HEK293 (cell line): ENCODE data around the gene KIF12.
A peak's percentile ranks its signal among the peaks of the same experiment; 100 is the strongest.

ENCODE experiments used
- CTCF ChIA-PET: fragments of 350-600 bp; formaldehyde crosslinking; extraction: SDS; loops from one replicate; lab custom pipeline; 2021; ENCODE audit warnings: antibody characterized with exemption; lab: Yijun Ruan, JAX
- POLR2A ChIA-PET: fragments of 300-600 bp; formaldehyde crosslinking; extraction: SDS; loops from one replicate; lab custom pipeline; 2020; ENCODE audit warnings: antibody characterized with exemption, inconsistent platforms; lab: Yijun Ruan, JAX
- H3K27ac ChIP-seq: fragments of 200-500 bp; sonication (Bioruptor generic); 2 replicates; pipeline ENCODE4 v1.5.1; 2014; ENCODE audit warnings: low read depth, low read length, control low read depth, inconsistent platforms; ENCODE audit errors: extremely low read depth
- H3K36me3 ChIP-seq, 2 experiments: fragments of 200-500 bp in 1 of 2; sonication (Bioruptor generic) in 1 of 2; 1 replicate in 1 of 2; 2 replicates in 1 of 2; pipeline ENCODE4 v1.5.1; 2014 to 2017; ENCODE audit warnings: inconsistent platforms in 2 of 2, low read length in 2 of 2; ENCODE audit not compliant: control insufficient read depth in 2 of 2, insufficient read depth in 1 of 2
- H3K4me1 ChIP-seq: fragments of 200-500 bp; sonication (Bioruptor generic); 2 replicates; pipeline ENCODE4 v1.5.1; 2014; ENCODE audit warnings: mild to moderate bottlenecking, low read length, inconsistent platforms; ENCODE audit not compliant: control insufficient read depth, insufficient read depth
- H3K4me3 ChIP-seq: 2 replicates; pipeline ENCODE4 v1.5.1; 2011; ENCODE audit warnings: low read depth, mild to moderate bottlenecking, control low read depth, low read length, moderate library complexity
- H3K9me3 ChIP-seq: fragments of 200-500 bp; sonication (Bioruptor generic); 2 replicates; pipeline ENCODE4 v1.5.1; 2014; ENCODE audit warnings: low read depth, low read length, inconsistent platforms; ENCODE audit not compliant: control insufficient read depth, insufficient read depth
- GLI4 ChIP-seq: fragments of 450-650 bp; formaldehyde crosslinking; IDR thresholded peaks from 2 replicates; pipeline ENCODE4 v1.5.1; 2016; ENCODE audit warnings: missing biosample characterization, missing genetic modification characterization
- GLIS1 ChIP-seq: fragments of 450-650 bp; formaldehyde crosslinking; IDR thresholded peaks from 2 replicates; pipeline ENCODE4 v1.5.1; 2016; ENCODE audit warnings: missing biosample characterization, missing genetic modification characterization
- PRDM1 ChIP-seq: fragments of 450-650 bp; formaldehyde crosslinking; IDR thresholded peaks from 2 replicates; pipeline ENCODE4; 2016; ENCODE audit warnings: missing biosample characterization, missing genetic modification characterization
- PRDM6 ChIP-seq: fragments of 450-650 bp; formaldehyde crosslinking; IDR thresholded peaks from 2 replicates; pipeline ENCODE4 v1.5.1; 2017; ENCODE audit warnings: missing biosample characterization, missing genetic modification characterization
- YY1 ChIP-seq: fragments of 450-650 bp; formaldehyde crosslinking; IDR thresholded peaks from 2 replicates; pipeline ENCODE4 v1.5.1; 2018; ENCODE audit warnings: missing biosample characterization, missing genetic modification characterization
- ZBTB6 ChIP-seq: fragments of 450-650 bp; formaldehyde crosslinking; IDR thresholded peaks from 2 replicates; pipeline ENCODE4 v1.5.1; 2017; ENCODE audit warnings: missing biosample characterization, missing genetic modification characterization
- ZFP37 ChIP-seq: fragments of 450-650 bp; formaldehyde crosslinking; IDR thresholded peaks from 2 replicates; pipeline ENCODE4 v1.5.1; 2016; ENCODE audit warnings: missing biosample characterization, missing genetic modification characterization
- ZNF112 ChIP-seq: fragments of 450-650 bp; formaldehyde crosslinking; IDR thresholded peaks from 2 replicates; pipeline ENCODE4 v1.5.0; 2017; ENCODE audit warnings: missing biosample characterization, missing genetic modification characterization
- ZNF121 ChIP-seq: fragments of 450-650 bp; formaldehyde crosslinking; IDR thresholded peaks from 2 replicates; pipeline ENCODE4 v1.5.1; 2016; ENCODE audit warnings: missing biosample characterization, missing genetic modification characterization
- ZNF146 ChIP-seq: fragments of 450-650 bp; formaldehyde crosslinking; IDR thresholded peaks from 2 replicates; pipeline ENCODE4 v1.5.1; 2016; ENCODE audit warnings: missing biosample characterization, missing genetic modification characterization
- ZNF239 ChIP-seq: fragments of 450-650 bp; formaldehyde crosslinking; IDR thresholded peaks from 2 replicates; pipeline ENCODE4 v1.5.1; 2016; ENCODE audit warnings: missing biosample characterization, missing genetic modification characterization
- ZNF292 ChIP-seq: fragments of 450-650 bp; formaldehyde crosslinking; IDR thresholded peaks from 2 replicates; pipeline ENCODE4 v1.5.1; 2016; ENCODE audit warnings: low read depth, missing biosample characterization, missing genetic modification characterization, borderline replicate concordance
- ZNF324 ChIP-seq: fragments of 450-650 bp; formaldehyde crosslinking; IDR thresholded peaks from 2 replicates; pipeline ENCODE4 v1.5.1; 2016; ENCODE audit warnings: missing biosample characterization, missing genetic modification characterization
- ZNF37A ChIP-seq: fragments of 450-650 bp; IDR thresholded peaks from 2 replicates; pipeline ENCODE4 v1.5.1; 2018; ENCODE audit warnings: missing biosample characterization, missing genetic modification characterization
- ZNF391 ChIP-seq: fragments of 450-650 bp; formaldehyde crosslinking; IDR thresholded peaks from 2 replicates; pipeline ENCODE4 v1.5.1; 2016; ENCODE audit warnings: low read depth, missing biosample characterization, missing genetic modification characterization, borderline replicate concordance
- ZNF510 ChIP-seq: fragments of 450-650 bp; formaldehyde crosslinking; IDR thresholded peaks from 2 replicates; pipeline ENCODE4 v1.5.1; 2018; ENCODE audit warnings: mild to moderate bottlenecking, missing genetic modification characterization, missing biosample characterization; ENCODE audit not compliant: insufficient replicate concordance
- ZNF629 ChIP-seq: fragments of 450-650 bp; formaldehyde crosslinking; IDR thresholded peaks from 2 replicates; pipeline ENCODE4 v1.5.1; 2017; ENCODE audit warnings: missing biosample characterization, missing genetic modification characterization
- ZNF677 ChIP-seq: fragments of 450-650 bp; IDR thresholded peaks from 2 replicates; pipeline ENCODE4 v1.5.0; 2018; ENCODE audit warnings: missing biosample characterization, mild to moderate bottlenecking, missing genetic modification characterization, moderate library complexity
- TF ChIP-seq, protein P1 (sequence below): fragments of 450-650 bp; formaldehyde crosslinking; IDR thresholded peaks from 2 replicates; pipeline ENCODE4 v1.5.1; 2017; ENCODE audit warnings: missing biosample characterization, mild to moderate bottlenecking, missing genetic modification characterization, moderate library complexity

The KIF12 gene

DNA sequence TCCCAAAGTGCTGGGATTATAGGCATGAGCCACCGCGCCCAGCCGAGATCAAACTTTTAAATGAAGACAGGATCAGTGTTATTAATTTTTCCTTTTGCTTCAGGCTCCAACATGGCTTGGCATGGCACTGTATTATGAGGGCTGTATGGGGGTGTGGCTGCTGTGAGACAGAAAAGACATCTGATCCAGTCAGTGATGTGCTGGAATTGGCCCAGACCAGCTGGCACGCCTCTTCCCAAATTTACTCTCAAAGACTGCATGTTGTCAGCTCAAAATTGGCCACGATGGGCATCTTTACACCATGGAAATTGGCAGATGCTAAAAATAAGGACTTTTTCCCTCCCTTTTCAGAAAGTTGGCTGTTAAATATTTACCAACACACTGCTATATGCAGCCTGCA is 44.1 kb upstream of the KIF12 start:
- ChIA-PET CTCF (interaction anchor here (1.5 to 4.0 kb wide), 3 partner anchors 12 to 148 kb away, joined by 8 to 14 read pairs (median 11); partner anchors contain the start of gene COL27A1), POLR2A (interaction anchor here (0.6 to 0.7 kb wide), 2 partner anchors 922 to 948 kb away, joined by 3 read pairs; partner anchors contain the start of gene SLC31A1)
- H3K36me3 ChIP-seq, result no peaks in the 10 kb centered on the region

GRCh38 chr9:114141553-114142402 is 42.7 kb upstream of the KIF12 start:
- ChIA-PET POLR2A (interaction anchor here (0.8 to 1.0 kb wide), 2 partner anchors 9 to 33 kb away, joined by 3 read pairs; no protein-coding TSS in a partner anchor), CTCF (interaction anchor here (0.6 to 4.0 kb wide), 9 partner anchors 13 to 420 kb away, joined by 3 to 22 read pairs (median 4); partner anchors contain the start of gene COL27A1)
- H3K4me1 ChIP-seq, result no peaks in the 10 kb centered on the region
- TF ChIP-seq GLI4 (tag by site-specific recombination) (no peak), ZNF324 (tag by site-specific recombination) (no peak), PRDM1 (tag by site-specific recombination) (no peak), ZNF112 (tag by site-specific recombination) (no peak), ZNF292 (tag by site-specific recombination) (no peak), ZNF629 (no peak), ZNF146 (tag by site-specific recombination) (no peak), PRDM6 (tag by site-specific recombination) (no peak), ZFP37 (tag by site-specific recombination) (no peak), GLIS1 (tag by site-specific recombination) (no peak), ZNF677 (tag by site-specific recombination) (no peak), ZNF510 (tag by site-specific recombination) (no peak), ZNF121 (tag by site-specific recombination) (no peak)
- TF ChIP-seq, all 188 proteins: peak for 0
- Histone ChIP-seq H3K9me3 (no peaks in the 10 kb centered on the region), H3K4me3 (no peak overlapping the region), H3K36me3 (no peaks in the 10 kb centered on the region), H3K27ac (no peak overlapping the region)

More for the DNA sequence above, 44.1 kb upstream of the KIF12 start:
- no peaks in the 10 kb centered on the region for H3K4me1 ChIP-seq
- H3K9me3 ChIP-seq, result no peaks in the 10 kb centered on the region
- TF ChIP-seq ZNF239 (tag by site-specific recombination) (no peak), ZNF112 (tag by site-specific recombination) (0 out of 2 replicates have a peak, but pooled peaks have one; percentile 36)
- H3K4me3 ChIP-seq, result no peak overlapping the region
- no peak overlapping the region for H3K27ac ChIP-seq

DNA sequence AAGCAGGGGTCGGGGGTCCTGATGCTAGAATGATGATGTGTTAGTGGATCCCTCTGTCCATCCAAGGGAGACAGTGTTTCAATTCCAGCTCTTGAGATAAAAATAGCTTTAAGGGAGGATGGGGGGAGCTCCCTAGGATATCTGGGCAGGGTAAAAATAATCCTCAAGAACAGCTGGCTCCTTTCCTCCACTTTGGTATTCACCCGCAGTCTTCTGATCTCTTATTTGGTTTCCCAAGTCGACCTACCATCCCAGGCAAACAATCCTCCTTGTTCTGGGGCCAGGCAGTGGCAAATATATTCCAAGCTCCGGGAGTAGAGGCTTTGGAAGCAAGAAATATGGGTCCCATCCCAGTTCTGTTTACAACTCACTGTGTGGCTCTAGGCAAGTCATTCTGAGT is 41.8 kb upstream of the KIF12 start:
- POLR2A ChIA-PET, result interaction anchor here (1.0 kb wide), 1 partner anchor 32 kb away, joined by 3 read pairs; no protein-coding TSS in a partner anchor
- Histone ChIP-seq H3K36me3 (no peaks in the 10 kb centered on the region), H3K4me3 (no peak overlapping the region), H3K27ac (no peak overlapping the region), H3K9me3 (no peaks in the 10 kb centered on the region), H3K4me1 (no peaks in the 10 kb centered on the region)
- TF ChIP-seq ZNF391 (tag by site-specific recombination) (no peak), ZBTB6 (tag by site-specific recombination) (no peak), YY1 (tag by site-specific recombination) (no peak), ZNF37A (no peak)
- TF ChIP-seq, protein P1, sequence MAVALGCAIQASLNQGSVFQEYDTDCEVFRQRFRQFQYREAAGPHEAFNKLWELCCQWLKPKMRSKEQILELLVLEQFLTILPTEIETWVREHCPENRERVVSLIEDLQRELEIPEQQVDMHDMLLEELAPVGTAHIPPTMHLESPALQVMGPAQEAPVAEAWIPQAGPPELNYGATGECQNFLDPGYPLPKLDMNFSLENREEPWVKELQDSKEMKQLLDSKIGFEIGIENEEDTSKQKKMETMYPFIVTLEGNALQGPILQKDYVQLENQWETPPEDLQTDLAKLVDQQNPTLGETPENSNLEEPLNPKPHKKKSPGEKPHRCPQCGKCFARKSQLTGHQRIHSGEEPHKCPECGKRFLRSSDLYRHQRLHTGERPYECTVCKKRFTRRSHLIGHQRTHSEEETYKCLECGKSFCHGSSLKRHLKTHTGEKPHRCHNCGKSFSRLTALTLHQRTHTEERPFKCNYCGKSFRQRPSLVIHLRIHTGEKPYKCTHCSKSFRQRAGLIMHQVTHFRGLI (tag by site-specific recombination), result no peak
- CTCF ChIA-PET, result interaction anchor here (1.1 to 4.0 kb wide), 5 partner anchors 14 to 404 kb away, joined by 3 to 22 read pairs (median 11); partner anchors contain the start of gene COL27A1
